GM20000 (cell line): ENCODE measurements around the gene RGS17.

ENCODE experiments used
- DNase-seq: peaks from one replicate; pipeline ENCODE4 v3.0.0; 2012; ENCODE audit warnings: low spot score
- CTCF ChIP-seq: IDR thresholded peaks from 2 replicates; pipeline ENCODE4 v1.5.1; 2012; ENCODE audit warnings: mild to moderate bottlenecking, control low read depth; ENCODE audit errors: extremely low read depth, missing control alignments

The RGS17 gene

GRCh38 chr6:152981219-152981618 is 149.9 kb downstream of the RGS17 start:
- DNase-seq = no peak
- TF ChIP-seq CTCF = no peak

- DNase-seq = no peak
Measured at GRCh38 chr6:152980656-152981055, 150.4 kb downstream of the RGS17 start.

GRCh38 chr6:152979116-152979515 is 152.0 kb downstream of the RGS17 start:
- TF ChIP-seq CTCF = no peak
- DNase-seq = no peak

More at GRCh38 chr6:152980656-152981055, 150.4 kb downstream of the RGS17 start:
- TF ChIP-seq CTCF = no peak

- no peak for DNase-seq
- no peak for TF ChIP-seq CTCF
Measured at GRCh38 chr6:152978058-152978457, 153.0 kb downstream of the RGS17 start.

GRCh38 chr6:152977556-152977955 is 153.5 kb downstream of the RGS17 start:
- no peak for DNase-seq
- TF ChIP-seq CTCF = no peak

GRCh38 chr6:152976749-152977148 is 154.3 kb downstream of the RGS17 start:
- no peak for DNase-seq
- TF ChIP-seq CTCF = no peak

GRCh38 chr6:152975204-152975915 is 155.7 kb downstream of the RGS17 start:
- no peak for DNase-seq
- no peak for TF ChIP-seq CTCF
